ENCODE measurements around the gene ACY1. TPM values are rescaled to one million over a fixed set of nuclear protein-coding genes. Genes with fewer than 3 reads are reported as not detected.

ACY1 gene
- 10 to 100 TPM; 40.0 to 49.2 (median 46.4) TPM for total RNA-seq

- no peaks in the 10 kb centered on the region for H3K36me3 ChIP-seq
- peaks cover 4 to 17% of the 10 kb centered on the region in 2 donors for H3K4me1 ChIP-seq
- TF ChIP-seq POLR2AphosphoS5 (IDR thresholded peaks at IDR 0.05): peak; percentile 42 to 69 (median 59)
- peak in 1 of 3 donors; percentile 6 for TF ChIP-seq CTCF (IDR thresholded peaks at IDR 0.05)
- no peak for TF ChIP-seq POLR2A (IDR thresholded peaks at IDR 0.05)
- H3K4me3 ChIP-seq: peak within 1 kb of the TSS; percentile 52 to 74 (median 69)
- peak; percentile 79 to 80 for DNase-seq (ENCODE audit: low spot score in 2 of 2)
- H3K27ac ChIP-seq: peak within 1 kb of the TSS; percentile 95 to 97
- no peaks in the 10 kb centered on the region for H3K27me3 ChIP-seq
- intact Hi-C loops (cut with DNase I; ENCODE audit: low total_unique reads): no loop called here
- no peaks in the 10 kb centered on the region for H3K9me3 ChIP-seq
Observed at GRCh38 chr3:51982838-51983577, at the start of gene ACY1. Gene ACY1 (plus strand): TSS chr3:51983535. CDS start chr3:51984065, 530 bp downstream.

GRCh38 chr3:51934139-51934850 lies 49.0 kb upstream of the ACY1 start:
- no peak overlapping the region for H3K27ac ChIP-seq
- no peaks in the 10 kb centered on the region for H3K9me3 ChIP-seq
- TF ChIP-seq POLR2A (IDR thresholded peaks at IDR 0.05) (no peak), POLR2AphosphoS5 (IDR thresholded peaks at IDR 0.05) (no peak), CTCF (IDR thresholded peaks at IDR 0.05) (no peak)
- H3K36me3 ChIP-seq: no peaks in the 10 kb centered on the region
- H3K27me3 ChIP-seq: no peaks in the 10 kb centered on the region
- no peak overlapping the region for H3K4me3 ChIP-seq
- intact Hi-C loops (cut with DNase I; ENCODE audit: low total_unique reads): no loop called here
- H3K4me1 ChIP-seq: no peaks in the 10 kb centered on the region
- DNase-seq (ENCODE audit: low spot score in 2 of 2): no peak

- TF ChIP-seq POLR2AphosphoS5 (IDR thresholded peaks at IDR 0.05): no peak
- TF ChIP-seq CTCF (IDR thresholded peaks at IDR 0.05): no peak
- TF ChIP-seq POLR2A (IDR thresholded peaks at IDR 0.05): no peak
- no peaks in the 10 kb centered on the region for H3K36me3 ChIP-seq
- intact Hi-C loops (cut with DNase I; ENCODE audit: low total_unique reads): no loop called here
- no peaks in the 10 kb centered on the region for H3K9me3 ChIP-seq
- DNase-seq (ENCODE audit: low spot score in 2 of 2): no peak
- no peaks in the 10 kb centered on the region for H3K27me3 ChIP-seq
- no peaks in the 10 kb centered on the region for H3K4me1 ChIP-seq
- no peak overlapping the region for H3K27ac ChIP-seq
- H3K4me3 ChIP-seq: no peak overlapping the region
Observed at GRCh38 chr3:51934991-51935885, 48.1 kb upstream of the ACY1 start.

GRCh38 chr3:51935886-51936755 lies 47.2 kb upstream of the ACY1 start:
- intact Hi-C loops (cut with DNase I; ENCODE audit: low total_unique reads): no loop called here
- H3K9me3 ChIP-seq: no peaks in the 10 kb centered on the region
- no peaks in the 10 kb centered on the region for H3K27me3 ChIP-seq
- H3K4me1 ChIP-seq: peaks cover 0 to 5% of the 10 kb centered on the region in 2 donors
- H3K4me3 ChIP-seq: no peak overlapping the region
- no peak for TF ChIP-seq CTCF (IDR thresholded peaks at IDR 0.05)
- TF ChIP-seq POLR2A (IDR thresholded peaks at IDR 0.05): no peak
- no peak for TF ChIP-seq POLR2AphosphoS5 (IDR thresholded peaks at IDR 0.05)
- H3K27ac ChIP-seq: no peak overlapping the region
- DNase-seq (ENCODE audit: low spot score in 2 of 2): no peak
- H3K36me3 ChIP-seq: no peaks in the 10 kb centered on the region

Measured in breast epithelium (tissue), 4 donors.